ENCODE measurements around the gene KLF3. TPM values are rescaled to one million over a fixed set of nuclear protein-coding genes. Genes with fewer than 3 reads are reported as not detected.

KLF3 gene
- total and polyA plus RNA-seq, 2 experiments from 2014 or later: 68.4 to 77.3 TPM

- Histone ChIP-seq H3K4me3 (no peak overlapping the region), H3K36me3 (replicated peaks; ENCODE audit: insufficient read depth, low read depth) (no peaks in the 10 kb centered on the region), H3K9me3 (ENCODE audit: low read depth) (no peaks in the 10 kb centered on the region), H3K4me2 (no peak overlapping the region), H3K27me3 (no peaks in the 10 kb centered on the region), H4K20me1 (ENCODE audit: insufficient read depth, poor library complexity, severe bottlenecking) (no peaks in the 10 kb centered on the region), H3K79me2 (no peaks in the 10 kb centered on the region), H3K4me1 (ENCODE audit: insufficient read depth) (no peaks in the 10 kb centered on the region), H2AFZ (no peak overlapping the region), H3K27ac (no peak overlapping the region), H3K9me2 (replicated peaks; ENCODE audit: insufficient read depth) (no peaks in the 10 kb centered on the region)
- TF ChIP-seq EZH2 (IDR thresholded peaks at IDR 0.05; ENCODE audit: borderline replicate concordance) (no peak), EZH2phosphoT487 (IDR thresholded peaks at IDR 0.05; ENCODE audit: low read depth, severe bottlenecking, unreplicated experiment) (no peak), CTCF (IDR thresholded peaks at IDR 0.05; ENCODE audit: poor library complexity) (no peak)
- no peak for DNase-seq (ENCODE audit: low spot score)
- 86% methylated on average over 2 of the region's 2 CpGs for WGBS (ENCODE audit: low lambda C conversion rate, missing lambda C conversion rate)
Observed at GRCh38 chr4:38711066-38711465, 47.1 kb downstream of the KLF3 start.

GRCh38 chr4:38715050-38715449 lies 51.1 kb downstream of the KLF3 start:
- Histone ChIP-seq H3K27me3 (no peaks in the 10 kb centered on the region), H3K36me3 (replicated peaks; ENCODE audit: insufficient read depth, low read depth) (no peaks in the 10 kb centered on the region)
- WGBS (ENCODE audit: low lambda C conversion rate, missing lambda C conversion rate): 65% methylated on average over 4 of the region's 4 CpGs

GRCh38 chr4:38716256-38716655 lies 52.3 kb downstream of the KLF3 start:
- no peaks in the 10 kb centered on the region for H3K79me2 ChIP-seq
- no peak overlapping the region for H3K4me2 ChIP-seq
- H3K36me3 ChIP-seq (replicated peaks; ENCODE audit: insufficient read depth, low read depth): no peaks in the 10 kb centered on the region
- 95% methylated on average over 3 of the region's 3 CpGs for WGBS (ENCODE audit: low lambda C conversion rate, missing lambda C conversion rate)
- H3K9me2 ChIP-seq (replicated peaks; ENCODE audit: insufficient read depth): no peaks in the 10 kb centered on the region
- no peaks in the 10 kb centered on the region for H3K27me3 ChIP-seq
- no peak for DNase-seq (ENCODE audit: low spot score)
- no peak overlapping the region for H3K27ac ChIP-seq
- H4K20me1 ChIP-seq (ENCODE audit: insufficient read depth, poor library complexity, severe bottlenecking): no peaks in the 10 kb centered on the region
- H2AFZ ChIP-seq: no peak overlapping the region
- no peaks in the 10 kb centered on the region for H3K4me1 ChIP-seq (ENCODE audit: insufficient read depth)
- H3K9me3 ChIP-seq (ENCODE audit: low read depth): no peaks in the 10 kb centered on the region
- no peak overlapping the region for H3K4me3 ChIP-seq
- TF ChIP-seq EZH2phosphoT487 (IDR thresholded peaks at IDR 0.05; ENCODE audit: low read depth, severe bottlenecking, unreplicated experiment) (no peak), CTCF (IDR thresholded peaks at IDR 0.05; ENCODE audit: poor library complexity) (no peak), EZH2 (IDR thresholded peaks at IDR 0.05; ENCODE audit: borderline replicate concordance) (no peak)

More at GRCh38 chr4:38715050-38715449, 51.1 kb downstream of the KLF3 start:
- Histone ChIP-seq H3K4me1 (ENCODE audit: insufficient read depth) (no peaks in the 10 kb centered on the region), H3K79me2 (no peaks in the 10 kb centered on the region), H3K9me3 (ENCODE audit: low read depth) (no peaks in the 10 kb centered on the region), H3K9me2 (replicated peaks; ENCODE audit: insufficient read depth) (no peaks in the 10 kb centered on the region), H3K4me3 (no peak overlapping the region), H3K4me2 (no peak overlapping the region), H4K20me1 (ENCODE audit: insufficient read depth, poor library complexity, severe bottlenecking) (no peaks in the 10 kb centered on the region), H3K27ac (no peak overlapping the region), H2AFZ (no peak overlapping the region)
- no peak for DNase-seq (ENCODE audit: low spot score)
- no peak for TF ChIP-seq EZH2 (IDR thresholded peaks at IDR 0.05; ENCODE audit: borderline replicate concordance)
- no peak for TF ChIP-seq CTCF (IDR thresholded peaks at IDR 0.05; ENCODE audit: poor library complexity)
- no peak for TF ChIP-seq EZH2phosphoT487 (IDR thresholded peaks at IDR 0.05; ENCODE audit: low read depth, severe bottlenecking, unreplicated experiment)

GRCh38 chr4:38717604-38718003 lies 53.6 kb downstream of the KLF3 start:
- TF ChIP-seq CTCF (IDR thresholded peaks at IDR 0.05; ENCODE audit: poor library complexity): no peak
- TF ChIP-seq EZH2 (IDR thresholded peaks at IDR 0.05; ENCODE audit: borderline replicate concordance): no peak
- no peak for TF ChIP-seq EZH2phosphoT487 (IDR thresholded peaks at IDR 0.05; ENCODE audit: low read depth, severe bottlenecking, unreplicated experiment)
- WGBS (ENCODE audit: low lambda C conversion rate, missing lambda C conversion rate): 74% methylated on average over 5 of the region's 5 CpGs
- Histone ChIP-seq H3K4me3 (no peak overlapping the region), H3K4me1 (ENCODE audit: insufficient read depth) (no peaks in the 10 kb centered on the region), H3K27ac (no peak overlapping the region), H3K36me3 (replicated peaks; ENCODE audit: insufficient read depth, low read depth) (no peaks in the 10 kb centered on the region), H3K27me3 (no peaks in the 10 kb centered on the region), H2AFZ (no peak overlapping the region), H3K9me3 (ENCODE audit: low read depth) (no peaks in the 10 kb centered on the region), H3K79me2 (no peaks in the 10 kb centered on the region), H4K20me1 (ENCODE audit: insufficient read depth, poor library complexity, severe bottlenecking) (no peaks in the 10 kb centered on the region), H3K9me2 (replicated peaks; ENCODE audit: insufficient read depth) (no peaks in the 10 kb centered on the region), H3K4me2 (no peak overlapping the region)
- no peak for DNase-seq (ENCODE audit: low spot score)

All from hepatocyte (in vitro differentiated cells).